GM10266 (cell line): ENCODE data around the gene EXOSC9.

Source experiments
- DNase-seq: peaks from one replicate; pipeline ENCODE4 v3.0.0; 2012; ENCODE audit errors: extremely low spot score
- TF ChIP-seq, protein P1 (sequence below): IDR thresholded peaks from 2 replicates; pipeline ENCODE4 v1.5.1; 2012; ENCODE audit warnings: mild to moderate bottlenecking, low read depth; ENCODE audit not compliant: control insufficient read depth, insufficient read depth; ENCODE audit errors: missing control alignments

Gene EXOSC9

DNA sequence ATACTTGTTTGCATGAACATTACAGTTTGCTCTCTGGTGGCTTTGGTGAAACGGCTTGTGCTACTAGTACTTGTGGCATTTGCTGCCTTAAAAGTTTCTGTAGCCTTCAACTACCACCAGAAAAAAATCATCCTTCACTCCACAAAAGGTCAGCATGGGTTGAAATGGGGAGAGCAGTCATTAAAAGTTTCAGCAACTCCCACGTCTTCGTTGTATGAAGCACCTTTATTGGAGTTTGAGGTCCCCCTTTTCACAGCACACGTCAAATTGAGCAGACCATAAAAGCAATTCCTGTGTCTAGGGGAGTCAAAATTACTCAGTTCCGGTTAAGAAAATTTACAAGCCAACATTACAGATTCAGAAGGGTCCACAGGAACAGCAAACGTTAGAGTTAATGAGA lies 45.5 kb downstream of the EXOSC9 start:
- no peak for DNase-seq
- TF ChIP-seq, protein P1, sequence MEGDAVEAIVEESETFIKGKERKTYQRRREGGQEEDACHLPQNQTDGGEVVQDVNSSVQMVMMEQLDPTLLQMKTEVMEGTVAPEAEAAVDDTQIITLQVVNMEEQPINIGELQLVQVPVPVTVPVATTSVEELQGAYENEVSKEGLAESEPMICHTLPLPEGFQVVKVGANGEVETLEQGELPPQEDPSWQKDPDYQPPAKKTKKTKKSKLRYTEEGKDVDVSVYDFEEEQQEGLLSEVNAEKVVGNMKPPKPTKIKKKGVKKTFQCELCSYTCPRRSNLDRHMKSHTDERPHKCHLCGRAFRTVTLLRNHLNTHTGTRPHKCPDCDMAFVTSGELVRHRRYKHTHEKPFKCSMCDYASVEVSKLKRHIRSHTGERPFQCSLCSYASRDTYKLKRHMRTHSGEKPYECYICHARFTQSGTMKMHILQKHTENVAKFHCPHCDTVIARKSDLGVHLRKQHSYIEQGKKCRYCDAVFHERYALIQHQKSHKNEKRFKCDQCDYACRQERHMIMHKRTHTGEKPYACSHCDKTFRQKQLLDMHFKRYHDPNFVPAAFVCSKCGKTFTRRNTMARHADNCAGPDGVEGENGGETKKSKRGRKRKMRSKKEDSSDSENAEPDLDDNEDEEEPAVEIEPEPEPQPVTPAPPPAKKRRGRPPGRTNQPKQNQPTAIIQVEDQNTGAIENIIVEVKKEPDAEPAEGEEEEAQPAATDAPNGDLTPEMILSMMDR: no peak

DNA sequence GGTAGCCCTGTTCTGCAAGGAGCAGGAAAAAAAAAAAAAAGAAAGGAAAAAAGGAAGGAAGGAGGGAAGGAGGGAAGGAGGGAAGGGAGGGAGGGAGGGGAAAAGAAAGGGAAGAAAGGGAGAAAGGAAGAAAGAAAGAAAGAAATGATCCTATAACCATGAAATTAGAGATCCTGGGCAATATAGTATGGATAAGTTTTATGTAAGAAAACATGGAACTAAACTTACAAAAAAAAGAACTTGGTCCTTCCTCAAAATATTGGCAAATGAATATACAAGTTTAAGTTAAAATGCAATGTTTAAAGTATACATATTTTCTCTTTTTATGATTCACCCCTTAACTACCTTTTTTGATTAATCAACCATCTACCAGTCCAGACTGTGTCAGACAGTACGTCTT lies 50.2 kb downstream of the EXOSC9 start:
- no peak for DNase-seq
- TF ChIP-seq, protein P1: no peak

DNA sequence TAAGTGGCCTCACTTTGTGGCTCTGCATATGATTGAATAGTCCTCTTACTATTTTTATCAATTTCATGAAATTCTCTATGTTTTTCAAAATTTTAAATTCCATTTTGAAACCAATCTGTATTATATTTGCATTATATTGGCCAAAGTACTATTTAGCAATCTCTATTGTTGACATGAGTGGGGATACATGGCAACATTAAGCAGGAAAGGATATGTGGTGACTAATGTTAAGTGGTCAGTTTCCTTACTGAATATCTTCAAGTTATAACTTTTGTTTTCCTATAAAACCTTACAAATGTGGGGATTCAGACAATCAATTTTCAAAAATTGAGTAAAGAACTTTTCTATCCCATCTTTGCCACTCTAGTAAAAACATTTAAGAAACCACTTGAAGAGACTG lies 59.0 kb downstream of the EXOSC9 start:
- DNase-seq: no peak
- TF ChIP-seq, protein P1: no peak

DNA sequence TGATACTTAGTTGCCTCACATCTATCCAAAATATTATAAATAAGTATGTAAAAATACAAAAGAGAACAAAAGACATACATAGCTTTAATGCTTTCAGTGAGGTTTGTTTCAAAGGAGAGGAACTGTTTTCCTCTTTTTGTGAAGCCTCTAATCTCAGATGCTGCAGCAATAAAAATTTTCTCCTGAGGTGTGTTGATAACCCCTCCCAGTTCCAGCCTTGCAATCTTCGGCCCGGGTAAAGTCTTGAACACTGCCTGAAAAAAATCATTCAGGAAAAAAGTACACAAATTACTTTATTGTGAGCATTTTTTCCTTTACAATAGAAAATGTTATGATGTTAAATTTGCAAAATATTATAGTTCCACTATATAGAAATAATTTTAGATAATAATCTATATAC lies 60.3 kb downstream of the EXOSC9 start:
- no peak for DNase-seq
- TF ChIP-seq, protein P1: no peak

DNA sequence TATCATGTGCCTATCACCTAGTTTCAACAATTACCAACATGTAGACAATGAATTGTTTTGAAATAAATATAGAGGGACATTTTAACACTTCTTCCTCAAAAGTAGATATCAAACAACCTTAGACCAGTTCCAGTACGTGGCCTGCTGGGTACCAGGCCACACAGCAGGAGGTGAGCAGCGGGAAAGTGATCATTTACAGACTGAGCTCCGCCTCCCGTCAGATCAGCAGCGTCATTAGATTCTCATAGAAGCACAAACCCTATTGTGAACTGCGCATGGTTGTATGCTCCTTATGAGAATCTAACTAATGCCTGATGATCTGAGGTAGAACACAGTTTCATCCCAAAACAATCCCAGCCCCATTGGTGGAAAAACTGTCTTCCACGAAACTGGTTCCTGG lies 62.7 kb downstream of the EXOSC9 start:
- TF ChIP-seq, protein P1: no peak
- DNase-seq: no peak
